Activated T-cell treated with anti-CD3 and anti-CD28 coated beads, Interleukin-2, amount 50 U/mL, for 1 hour (primary cell): Measurements from ENCODE around the gene C9orf78.

Experiments used
- DNase-seq: peaks from one replicate; pipeline ENCODE4 v3.0.0-alpha.2; 2020

Gene C9orf78

DNA sequence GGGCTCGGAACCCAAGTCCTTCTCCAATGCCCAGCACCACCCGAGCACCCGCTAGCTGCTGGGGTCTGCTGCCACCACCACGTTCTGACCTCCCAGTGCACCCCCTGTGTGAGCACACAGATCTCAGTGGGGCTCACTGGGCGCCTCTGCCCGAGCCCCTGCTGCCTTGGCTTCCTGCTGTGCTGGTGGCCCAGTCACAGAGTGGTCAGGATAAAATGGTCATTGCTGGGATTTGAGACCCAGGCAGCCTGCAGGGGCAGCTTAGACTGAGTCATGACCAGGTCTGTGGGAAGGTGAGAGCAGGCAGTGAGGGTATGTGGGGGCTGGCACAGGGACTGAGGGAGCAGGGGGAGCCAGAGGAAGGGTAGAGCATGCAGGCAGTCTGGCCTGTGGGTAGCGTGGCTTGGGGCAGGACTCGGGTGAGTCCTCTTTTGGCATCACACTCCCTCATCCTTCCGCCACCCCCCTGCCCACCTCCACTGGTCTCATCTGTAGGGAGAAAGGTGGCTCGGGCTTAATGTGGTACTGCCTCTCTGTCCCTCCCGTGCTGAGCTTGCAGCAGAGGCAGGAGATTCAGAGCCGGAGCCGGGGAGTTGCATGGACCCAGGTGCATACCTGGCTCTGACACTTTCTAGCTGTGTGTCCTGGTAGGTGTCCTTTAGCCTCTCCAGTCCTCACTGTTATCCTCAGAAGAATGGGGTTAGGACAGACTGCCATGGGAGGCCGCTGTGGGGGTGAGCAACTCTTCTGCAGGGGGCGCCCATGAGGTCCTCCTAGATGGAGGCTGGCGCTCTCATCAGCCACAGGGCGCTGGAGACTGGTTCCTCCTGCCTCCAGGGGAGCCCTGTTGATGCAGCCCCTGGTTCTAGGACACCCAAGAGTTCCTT is 32.3 kb upstream of the C9orf78 start:
- peak; percentile 43 for DNase-seq

GRCh38 chr9:129866394-129867135 is 31.5 kb upstream of the C9orf78 start:
- peak; percentile 56 for DNase-seq

- DNase-seq = no peak
Observed at GRCh38 chr9:129865668-129866320, 30.7 kb upstream of the C9orf78 start.

DNA sequence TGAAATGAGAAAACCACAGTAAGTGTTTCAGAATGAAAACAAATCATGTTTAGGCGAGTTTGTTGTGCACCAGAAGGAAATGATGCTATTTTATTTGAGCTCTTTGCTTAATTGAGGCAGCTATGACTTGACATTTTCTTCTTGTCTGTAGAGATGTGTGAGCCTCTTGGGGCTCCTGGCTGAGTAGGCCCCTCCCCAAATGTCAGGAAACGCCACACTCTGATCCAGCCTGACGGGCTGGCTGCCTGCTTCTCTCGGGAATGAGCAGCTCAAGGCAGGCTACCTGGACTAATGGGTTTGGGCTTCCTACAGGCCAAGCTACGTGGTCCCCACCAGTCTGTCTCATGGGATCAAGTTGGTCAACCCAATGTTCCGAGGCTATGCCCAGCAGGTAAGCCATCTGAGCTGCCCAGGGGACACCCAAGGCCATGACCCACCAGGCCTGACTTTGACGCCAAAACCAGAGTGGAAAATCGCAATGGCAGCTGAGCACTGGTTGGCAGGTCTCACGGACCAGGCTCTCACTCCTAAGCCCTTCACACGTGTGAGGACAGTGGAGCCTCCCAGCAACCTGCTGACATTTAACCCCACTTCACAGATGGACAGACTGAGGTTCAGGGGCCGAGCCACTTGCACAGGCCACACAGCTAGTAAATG is 30.0 kb upstream of the C9orf78 start:
- no peak for DNase-seq

DNA sequence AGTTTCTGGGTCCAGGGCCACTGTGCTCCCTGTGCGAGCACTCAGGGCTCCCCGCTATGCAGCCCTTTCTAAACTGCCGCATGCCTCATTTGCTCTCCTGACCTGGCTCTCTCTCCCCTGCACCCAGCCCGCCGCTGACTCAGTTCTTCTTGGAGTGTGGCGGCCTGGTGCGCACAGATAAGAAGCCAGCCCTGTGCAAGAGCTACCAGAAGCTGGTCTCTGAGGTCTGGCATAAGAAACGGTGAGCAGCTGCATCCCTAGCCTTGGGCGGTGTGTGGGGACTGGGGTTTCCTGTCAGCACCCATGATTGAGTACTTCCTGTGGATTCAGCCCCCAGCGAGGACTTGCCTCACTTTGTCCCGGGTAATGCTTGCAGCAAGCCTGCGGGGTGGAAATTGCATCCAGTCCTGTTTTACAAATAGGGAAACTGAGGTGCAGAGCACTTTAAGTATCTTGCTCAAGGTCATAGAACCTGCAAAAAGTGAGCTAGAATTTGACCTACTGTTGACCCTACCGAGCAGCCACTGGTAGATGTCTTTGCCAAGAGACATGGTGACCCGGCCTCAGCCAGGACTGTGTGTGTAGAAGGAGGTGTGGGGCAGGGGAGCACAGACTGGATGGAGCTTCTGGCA is 28.1 kb upstream of the C9orf78 start:
- peak; percentile 65 for DNase-seq

DNA sequence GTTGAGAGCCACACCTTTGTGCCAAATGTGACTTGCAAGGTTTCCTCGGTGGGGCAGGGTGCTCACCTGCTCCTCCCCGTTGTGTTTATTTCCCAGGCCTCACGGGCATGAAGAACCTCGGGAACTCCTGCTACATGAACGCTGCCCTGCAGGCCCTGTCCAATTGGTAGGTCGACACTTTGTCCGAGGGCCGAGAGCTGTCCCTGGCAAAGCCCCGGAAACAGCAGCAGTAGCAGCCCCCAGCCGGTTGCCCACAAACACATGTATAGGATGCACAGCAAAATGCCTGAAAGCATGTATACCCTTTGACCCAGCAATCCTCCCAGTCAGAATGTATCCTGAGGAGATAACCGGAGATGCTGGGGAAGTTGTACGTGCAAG is 26.4 kb upstream of the C9orf78 start:
- no peak for DNase-seq

DNA sequence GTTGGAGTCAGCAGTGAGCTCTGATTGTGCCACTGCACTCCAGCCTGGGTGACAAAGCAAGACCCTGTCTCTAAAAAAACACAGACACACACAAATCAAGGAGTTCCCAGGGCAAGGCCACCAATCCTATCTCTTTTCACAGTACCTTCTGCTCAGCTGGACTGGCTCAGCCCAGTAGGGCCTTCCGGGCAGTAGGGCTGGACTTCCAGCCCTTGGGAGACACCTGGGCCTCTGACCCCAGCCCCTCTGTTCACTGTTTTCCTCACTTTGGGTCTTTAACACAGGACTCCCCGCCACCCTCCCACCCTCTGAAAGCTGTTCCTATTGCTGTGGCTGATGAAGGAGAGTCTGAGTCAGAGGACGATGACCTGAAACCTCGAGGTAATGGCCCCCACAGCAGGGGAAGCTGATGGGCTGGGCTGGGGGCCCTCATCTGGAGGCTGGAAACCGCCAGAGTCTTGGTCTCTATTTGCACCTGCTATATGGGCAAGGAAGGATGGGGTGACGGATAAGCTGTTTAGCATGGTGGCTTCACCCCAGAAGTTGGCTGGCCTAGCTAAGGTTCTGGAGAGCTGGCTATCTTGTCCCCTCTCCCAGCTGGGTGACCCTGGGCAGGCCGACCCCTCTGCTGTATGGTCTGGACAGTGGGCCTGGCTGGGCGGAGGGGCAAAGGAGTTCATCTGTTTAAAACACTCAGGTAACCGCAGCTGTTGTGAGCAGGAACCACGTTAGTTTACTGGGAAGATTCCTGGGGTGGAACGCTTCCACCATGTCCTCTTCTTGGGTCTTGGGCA is 25.8 kb upstream of the C9orf78 start:
- DNase-seq = no peak

DNA sequence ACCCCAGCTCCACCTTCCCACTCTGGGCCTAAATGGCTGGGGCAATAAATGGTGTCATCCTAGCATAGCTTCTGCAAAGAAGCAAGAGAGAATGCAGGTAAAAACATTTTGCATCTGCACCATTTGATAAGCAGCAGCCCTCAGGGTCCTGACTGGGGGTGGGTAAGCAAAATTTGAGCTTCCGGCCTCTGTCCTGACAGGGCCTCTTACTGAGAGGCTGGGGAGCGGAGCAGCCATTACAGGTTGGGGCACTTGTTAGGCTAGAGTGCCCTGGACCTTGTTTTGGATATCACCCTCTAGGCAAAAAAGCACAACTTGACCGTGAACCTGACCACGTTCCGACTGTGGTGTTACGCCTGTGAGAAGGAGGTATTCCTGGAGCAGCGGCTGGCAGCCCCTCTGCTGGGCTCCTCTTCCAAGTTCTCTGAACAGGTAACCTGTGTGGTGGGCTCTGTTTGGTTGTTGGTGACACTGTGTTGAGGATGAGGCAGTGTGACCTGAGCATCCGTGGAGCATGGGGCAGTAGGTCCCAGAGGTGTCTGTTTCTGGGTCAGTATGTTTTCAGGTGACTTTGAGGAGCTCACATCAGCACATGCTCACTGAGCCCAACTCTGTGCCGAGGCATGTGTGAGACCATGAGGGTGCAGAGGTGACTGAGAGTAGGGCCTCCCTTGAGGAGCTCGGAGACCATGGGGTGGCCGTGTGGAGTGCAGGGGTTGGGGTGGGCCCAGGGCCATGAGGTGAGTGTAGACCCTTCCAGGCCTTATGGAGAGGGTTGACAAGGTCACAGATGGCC is 23.3 kb upstream of the C9orf78 start:
- DNase-seq = no peak

GRCh38 chr9:129857207-129857606 is 22.1 kb upstream of the C9orf78 start:
- DNase-seq = no peak

DNA sequence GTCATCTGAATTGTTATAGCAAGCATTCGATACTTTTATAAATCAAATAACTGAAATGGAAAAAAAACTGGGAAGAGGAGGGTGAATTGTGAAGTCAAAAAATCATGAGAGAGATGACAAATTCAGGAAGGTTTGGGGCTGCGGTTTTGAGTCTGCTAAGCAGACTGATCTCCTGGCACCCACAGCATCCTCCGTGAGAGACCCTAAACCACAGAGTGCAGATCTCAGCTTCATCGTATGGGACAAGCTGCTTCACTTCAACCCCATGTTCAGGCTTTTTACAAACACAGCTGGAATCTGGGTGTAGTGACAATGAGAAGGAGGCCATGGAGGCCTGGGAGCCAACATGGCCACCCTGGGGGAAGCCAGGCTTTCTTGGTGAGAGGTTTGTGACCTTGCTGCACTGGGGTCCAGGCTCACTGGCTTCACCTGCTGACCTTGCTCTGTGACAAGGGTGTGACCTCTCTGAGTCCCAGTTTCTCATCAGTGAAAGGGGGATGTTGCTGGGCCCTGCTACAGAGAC is 19.6 kb upstream of the C9orf78 start:
- no peak for DNase-seq

DNA sequence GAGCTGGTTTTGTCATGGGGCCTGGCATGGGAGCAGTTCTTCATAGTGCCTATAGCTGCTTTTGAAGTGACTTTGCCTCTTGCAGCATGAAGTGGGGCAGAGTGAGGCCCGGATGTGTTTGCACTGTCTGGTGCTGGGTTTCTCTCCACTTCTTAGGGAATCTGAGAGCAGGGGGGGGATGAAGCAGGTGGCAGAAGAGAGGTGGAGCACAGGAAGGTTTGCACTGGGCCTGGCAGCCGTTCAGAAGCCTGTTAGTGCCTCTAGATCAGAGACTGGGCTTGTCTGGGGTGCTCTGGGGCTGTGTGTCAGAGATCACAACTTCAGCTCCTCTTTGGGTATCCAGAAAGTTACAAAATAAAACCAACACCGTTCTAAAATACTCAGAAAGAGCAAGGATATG is 18.5 kb upstream of the C9orf78 start:
- no peak for DNase-seq

DNA sequence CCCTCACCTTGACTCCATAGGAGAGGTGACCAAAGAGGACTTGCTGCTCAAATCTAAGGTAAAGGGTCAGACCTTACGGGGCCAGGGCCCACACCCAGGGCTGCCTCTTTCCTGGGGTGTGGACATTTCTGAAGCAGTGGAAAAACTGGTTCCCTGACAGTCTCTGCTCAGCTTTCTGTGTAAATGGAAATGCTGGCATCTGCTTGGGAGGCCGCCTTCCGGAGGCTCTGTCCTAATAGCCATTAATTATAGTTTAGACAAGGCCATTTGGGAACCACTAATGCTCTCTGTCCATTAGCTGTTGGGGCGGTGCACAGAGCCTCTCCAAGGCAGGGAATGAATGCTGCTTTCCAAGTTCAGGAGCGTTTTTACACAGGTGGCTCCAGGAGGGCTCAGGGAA is 17.5 kb upstream of the C9orf78 start:
- DNase-seq = no peak

DNA sequence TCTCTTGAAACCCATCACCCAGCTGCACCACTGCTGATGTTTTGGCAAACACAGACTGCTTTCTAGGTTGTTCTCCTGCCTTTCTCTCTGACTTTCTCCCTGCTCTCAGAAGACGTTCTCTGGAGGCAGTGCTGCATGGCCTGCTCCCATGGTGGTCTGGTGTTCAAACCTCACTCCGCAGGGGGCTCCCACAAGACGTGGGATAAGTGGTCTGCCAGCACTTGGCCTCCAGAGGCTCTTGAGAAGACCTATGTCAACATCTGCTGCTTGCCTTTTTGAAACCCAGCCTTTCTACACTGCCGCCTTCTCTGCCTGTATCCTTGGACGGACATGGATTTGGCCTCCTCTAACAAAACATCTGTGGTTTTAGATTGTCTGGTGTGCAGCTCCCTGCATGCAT is 16.7 kb upstream of the C9orf78 start:
- no peak for DNase-seq

- DNase-seq = no peak
Observed at GRCh38 chr9:129850821-129851550, 15.9 kb upstream of the C9orf78 start.

DNA sequence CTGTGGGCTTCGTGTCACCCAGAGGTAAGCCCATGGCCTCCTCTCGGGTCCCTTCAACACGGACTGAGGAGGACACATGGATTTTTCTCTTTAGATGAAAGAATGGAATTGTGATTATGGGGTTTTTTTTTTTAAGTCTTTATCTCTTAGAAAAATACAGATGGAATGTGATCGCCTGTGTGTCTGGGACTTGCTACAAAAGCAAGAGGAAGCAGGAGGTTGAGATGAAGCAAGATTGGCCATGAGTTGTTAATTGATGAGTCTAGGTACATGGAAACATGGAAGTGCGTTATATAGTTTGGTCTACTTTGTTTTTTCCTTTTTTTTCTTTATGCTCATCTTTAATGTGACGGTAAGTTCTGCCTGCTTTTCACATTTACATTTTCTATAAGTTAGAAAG is 14.8 kb upstream of the C9orf78 start:
- DNase-seq = no peak

DNA sequence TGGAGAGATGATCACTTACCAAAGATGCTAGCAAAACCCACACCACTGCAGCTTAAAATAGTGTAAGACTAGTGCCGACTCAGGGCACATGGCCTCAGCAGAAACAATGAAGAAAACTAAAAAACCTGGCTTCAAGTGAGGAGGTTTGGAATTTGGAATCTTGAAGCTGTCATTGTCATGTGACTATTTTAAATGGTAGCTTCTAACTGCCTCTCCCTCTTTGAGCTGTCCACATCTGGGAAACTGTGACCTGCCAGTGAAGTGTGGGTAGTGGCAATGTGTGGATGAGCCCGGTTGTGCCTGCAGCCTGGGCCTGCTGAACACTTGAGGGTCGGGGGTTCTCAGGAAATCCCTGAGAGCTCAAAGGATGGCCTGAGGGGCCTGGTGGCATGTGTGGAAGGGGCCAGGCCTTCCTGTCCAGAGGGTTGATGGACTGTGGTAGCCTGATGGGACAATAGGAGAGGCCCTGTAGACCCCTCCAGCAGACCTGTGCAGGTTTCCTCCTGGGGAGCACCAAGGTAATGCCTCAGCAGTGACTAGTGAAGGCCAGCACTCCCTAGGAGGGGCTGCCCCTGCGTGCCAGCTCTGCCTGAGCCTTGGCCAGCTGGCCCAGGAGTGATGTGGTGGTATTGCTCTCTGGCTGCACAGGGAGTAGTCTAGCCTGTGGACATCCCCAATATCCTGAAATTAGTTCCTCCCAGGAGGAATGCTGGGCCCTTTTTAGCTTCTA is 13.8 kb upstream of the C9orf78 start:
- DNase-seq = no peak

DNA sequence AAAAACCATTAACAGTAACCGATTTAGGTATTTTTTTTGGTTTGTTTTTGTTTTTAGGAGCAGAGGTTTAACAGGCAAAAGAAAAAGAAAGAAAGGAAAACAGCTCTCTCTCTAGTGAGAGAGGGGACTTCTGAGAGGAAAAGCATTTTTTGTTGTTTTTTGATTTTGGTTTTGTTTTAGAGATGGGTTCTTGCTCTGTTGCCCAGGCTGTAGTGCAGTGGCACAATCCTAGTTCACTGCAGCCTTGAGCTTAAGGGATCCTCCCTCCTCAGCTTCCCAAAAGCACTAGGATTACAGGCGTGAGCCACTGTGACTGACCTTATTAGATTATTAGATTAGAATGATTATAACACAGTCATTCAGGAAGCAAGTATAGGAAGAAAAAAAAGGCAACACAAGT is 10.3 kb upstream of the C9orf78 start:
- no peak for DNase-seq

- DNase-seq = no peak
Observed at GRCh38 chr9:129841071-129841470, 6.0 kb upstream of the C9orf78 start.

DNA sequence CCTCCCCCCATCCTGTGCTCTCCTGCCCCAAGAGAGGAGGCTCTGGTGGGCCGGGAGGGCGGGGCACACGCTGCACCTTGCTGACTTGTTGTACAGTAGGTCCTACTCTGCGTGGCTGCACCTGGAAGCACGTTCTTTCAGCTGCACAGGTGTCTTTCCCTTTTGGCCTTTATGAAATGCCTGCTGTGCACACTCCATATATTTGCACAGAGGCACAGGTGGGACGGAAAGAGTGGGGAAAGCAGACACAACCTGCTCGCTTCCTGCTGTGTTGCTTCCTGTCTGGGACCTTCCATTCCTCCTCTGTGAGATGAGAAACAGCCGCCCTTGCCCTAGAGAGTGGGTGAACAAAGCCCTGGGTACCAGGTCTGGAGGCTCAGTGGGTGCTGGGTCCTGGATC is 5.0 kb upstream of the C9orf78 start:
- no peak for DNase-seq
